HL-60 (cell line): ENCODE results near the gene MINPP1.
"Not testable (repeated sequence)": the region's sequence is repeated elsewhere in the genome, so short reads cannot be mapped to it uniquely, and the experiment has no call there.

Experiments used
- DNase-seq, 2 experiments: peaks; one replicate each; pipeline ENCODE4 v3.0.0-alpha.2; 2010 to 2020; ENCODE audit warnings: low read depth in 1 of 2, low spot score in 1 of 2
- H3K27ac ChIP-seq: fragments of 250-450 bp; sonication (Bioruptor Pico); replicated peaks from 2 replicates; pipeline ENCODE4 v1.5.1; 2020; ENCODE audit warnings: mild to moderate bottlenecking, moderate library complexity
- H3K27me3 ChIP-seq: fragments of 250-450 bp; sonication (Bioruptor Pico); 2 replicates; pipeline ENCODE4 v1.5.1; 2021; ENCODE audit warnings: mild to moderate bottlenecking, moderate library complexity; ENCODE audit not compliant: insufficient read depth, poor library complexity, severe bottlenecking
- H3K4me3 ChIP-seq: replicated peaks from 2 replicates; pipeline ENCODE4 v1.5.1; 2011; ENCODE audit warnings: mild to moderate bottlenecking, control low read depth, low read length; ENCODE audit not compliant: insufficient read depth
- CTCF ChIP-seq: IDR thresholded peaks from one replicate; pipeline ENCODE4 v1.5.1; 2011; ENCODE audit warnings: low read length, control low read depth, inconsistent platforms; ENCODE audit not compliant: insufficient read depth
- GABPA ChIP-seq: IDR thresholded peaks from 2 replicates; pipeline ENCODE4 v1.6.1; 2012; ENCODE audit warnings: low read depth
- POLR2AphosphoS5 ChIP-seq: IDR thresholded peaks from 2 replicates; pipeline ENCODE4 v1.6.1; 2012; ENCODE audit warnings: low read depth
- REST ChIP-seq: IDR thresholded peaks from 2 replicates; pipeline ENCODE4 v1.6.1; 2012; ENCODE audit warnings: low read depth; ENCODE audit not compliant: insufficient replicate concordance
- SPI1 ChIP-seq: IDR thresholded peaks from 2 replicates; pipeline ENCODE4 v1.6.1; 2012; ENCODE audit warnings: low read depth, mild to moderate bottlenecking, borderline replicate concordance

The MINPP1 gene

DNA sequence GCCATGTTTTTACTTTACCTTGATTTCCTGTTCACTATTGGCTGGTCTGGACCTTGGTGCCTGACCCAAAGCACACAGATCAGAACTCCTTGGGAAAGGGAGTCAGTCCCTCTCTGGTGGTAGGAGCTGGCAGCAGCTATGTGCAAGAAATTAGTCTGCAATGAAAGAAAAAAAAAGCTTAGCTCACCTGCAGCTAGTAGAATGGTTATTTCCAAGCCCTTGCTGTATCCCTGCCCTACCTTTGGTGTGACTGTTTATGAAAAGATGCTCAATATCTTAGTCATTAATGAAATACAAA, 86.8 kb downstream of the MINPP1 start:
- no peak for DNase-seq
- H3K27ac ChIP-seq, result no peak overlapping the region
- no peak for TF ChIP-seq REST
- no peak for TF ChIP-seq POLR2AphosphoS5
- no peak for TF ChIP-seq GABPA
- TF ChIP-seq CTCF, result no peak
- no peak for TF ChIP-seq SPI1
- H3K27me3 ChIP-seq, result no peaks in the 10 kb centered on the region
- no peak overlapping the region for H3K4me3 ChIP-seq

DNA sequence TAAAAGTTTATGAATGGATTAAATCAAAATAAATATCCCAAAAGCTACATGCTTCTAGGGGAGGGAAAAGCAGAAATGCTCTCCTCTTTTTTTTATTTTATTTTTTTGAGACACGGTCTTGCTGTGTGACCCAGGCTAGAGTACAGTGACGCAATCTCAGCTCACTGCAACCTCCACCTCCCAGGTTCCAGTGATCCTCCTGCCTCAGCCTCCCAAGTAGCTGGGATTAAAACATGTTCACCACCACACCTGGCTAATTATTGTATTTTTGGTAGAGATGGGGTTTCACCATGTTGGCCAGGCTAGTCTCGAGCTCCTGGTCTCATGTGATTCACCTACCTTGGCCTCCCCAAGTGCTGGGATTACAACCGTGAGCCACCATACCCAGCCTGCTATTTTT, 88.2 kb downstream of the MINPP1 start:
- not testable (repeated sequence) for DNase-seq, H3K4me3 ChIP-seq, H3K27me3 ChIP-seq

GRCh38 chr10:87593702-87594101, 89.0 kb downstream of the MINPP1 start:
- no peak for TF ChIP-seq REST
- no peak for TF ChIP-seq CTCF
- no peak for TF ChIP-seq SPI1
- no peak for TF ChIP-seq GABPA
- TF ChIP-seq POLR2AphosphoS5, result no peak
- DNase-seq, result no peak
- no peak overlapping the region for H3K27ac ChIP-seq
- H3K4me3 ChIP-seq, result no peak overlapping the region
- no peaks in the 10 kb centered on the region for H3K27me3 ChIP-seq

More for the DNA sequence above, 88.2 kb downstream of the MINPP1 start:
- not testable (repeated sequence) for H3K27ac ChIP-seq

GRCh38 chr10:87594181-87594580, 89.5 kb downstream of the MINPP1 start:
- TF ChIP-seq REST (no peak), GABPA (no peak), POLR2AphosphoS5 (no peak), SPI1 (no peak), CTCF (no peak)
- no peak overlapping the region for H3K27ac ChIP-seq
- H3K27me3 ChIP-seq, result no peaks in the 10 kb centered on the region
- DNase-seq, result no peak
- no peak overlapping the region for H3K4me3 ChIP-seq
